Ishikawa (cell line): ENCODE measurements around the gene KMT5C.

Source experiments
- EGR1 ChIP-seq: IDR thresholded peaks from 2 replicates; pipeline ENCODE4 v1.6.1; 2012
- EP300 ChIP-seq: IDR thresholded peaks from 2 replicates; pipeline ENCODE4 v1.6.1; 2012; ENCODE audit warnings: borderline replicate concordance
- YY1 ChIP-seq: IDR thresholded peaks from 2 replicates; pipeline ENCODE4 v1.6.1; 2012; ENCODE audit warnings: low read depth

DNA sequence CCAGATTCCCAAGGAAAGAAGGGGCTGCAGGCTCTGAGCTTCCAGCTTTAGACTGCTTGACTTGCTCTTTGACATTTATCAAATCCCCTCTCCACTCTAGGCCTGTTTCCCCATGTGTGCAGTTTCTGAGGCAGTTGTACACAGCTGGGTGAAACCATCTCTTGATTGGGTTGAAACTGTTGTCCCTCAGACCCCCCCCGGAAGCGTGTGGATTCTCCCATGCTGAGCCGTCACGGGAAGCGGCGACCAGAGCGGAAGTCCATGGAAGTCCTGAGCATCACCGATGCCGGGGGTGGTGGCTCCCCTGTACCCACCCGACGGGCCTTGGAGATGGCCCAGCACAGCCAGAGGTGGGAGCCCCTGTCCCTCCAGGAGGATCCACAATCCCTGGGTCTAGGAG, 36.2 kb upstream of the KMT5C start:
- TF ChIP-seq EGR1 = no peak
- no peak for TF ChIP-seq EP300
- no peak for TF ChIP-seq YY1
